ENCODE measurements around the gene GTF2IRD1.
"Not testable (repeated sequence)": the region's sequence is repeated elsewhere in the genome, so short reads cannot be mapped to it uniquely, and the experiment has no call there.

GTF2IRD1 gene

DNA sequence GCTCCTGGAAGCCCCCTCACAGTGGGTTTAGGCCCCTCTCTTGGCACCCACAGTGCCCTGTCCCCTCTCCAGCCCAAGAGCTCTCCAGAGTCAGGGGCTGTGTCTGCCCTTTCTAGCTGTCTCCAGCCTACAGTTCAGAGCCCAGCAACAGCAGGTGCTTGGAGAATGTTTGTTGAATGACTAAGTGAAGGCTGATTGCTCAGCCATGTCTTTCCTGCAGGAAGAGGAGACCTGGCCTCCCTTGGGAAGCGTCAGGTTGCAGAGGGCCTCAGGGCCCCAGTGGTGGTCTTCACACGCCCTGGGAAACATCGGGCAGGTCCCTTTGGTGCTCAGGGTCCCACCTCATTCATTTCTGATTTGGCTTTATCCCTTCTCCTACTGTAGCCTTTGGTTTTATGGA, 62.5 kb downstream of the GTF2IRD1 start:
- DNase-seq (ENCODE audit: low read depth, low spot score): no peak

DNA sequence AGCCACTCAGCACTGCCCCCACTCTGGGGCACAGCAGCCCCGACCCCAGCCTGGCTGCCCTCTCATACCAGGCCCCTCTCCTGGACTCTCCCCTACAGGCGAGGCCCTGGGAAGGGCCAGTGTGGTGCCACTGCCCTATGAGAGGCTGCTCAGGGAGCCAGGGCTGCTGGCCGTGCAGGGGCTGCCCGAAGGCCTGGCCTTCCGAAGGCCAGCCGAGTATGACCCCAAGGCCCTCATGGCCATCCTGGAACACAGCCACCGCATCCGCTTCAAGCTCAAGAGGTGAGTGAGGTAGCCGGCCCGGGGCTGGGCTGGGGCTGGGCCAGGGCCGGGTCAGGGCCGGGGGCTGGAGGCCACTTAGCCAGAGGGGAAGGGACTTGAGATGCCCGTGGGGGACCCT, 64.3 kb downstream of the GTF2IRD1 start:
- no peak for DNase-seq (ENCODE audit: low read depth, low spot score)

DNA sequence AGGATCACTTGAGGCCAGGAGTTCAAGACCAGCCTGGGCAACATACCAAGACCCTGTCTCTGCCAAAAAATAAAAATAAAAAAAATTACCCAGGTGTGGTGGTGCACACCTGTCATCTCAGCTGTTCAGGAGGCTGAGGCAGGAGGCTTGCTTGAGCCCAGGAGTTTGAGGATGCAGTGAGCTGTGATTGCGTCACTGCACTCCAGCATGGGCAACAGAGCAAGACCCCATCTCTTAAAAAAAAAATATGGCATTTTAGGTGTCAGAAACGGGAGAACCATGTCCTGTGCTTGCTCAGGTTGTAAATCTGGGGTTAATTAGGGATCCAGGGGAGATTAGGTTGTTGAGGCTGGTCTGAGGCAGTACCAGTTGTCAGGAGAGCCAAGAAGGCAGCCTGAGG, 64.9 kb downstream of the GTF2IRD1 start:
- no peak for DNase-seq (ENCODE audit: low read depth, low spot score)

DNA sequence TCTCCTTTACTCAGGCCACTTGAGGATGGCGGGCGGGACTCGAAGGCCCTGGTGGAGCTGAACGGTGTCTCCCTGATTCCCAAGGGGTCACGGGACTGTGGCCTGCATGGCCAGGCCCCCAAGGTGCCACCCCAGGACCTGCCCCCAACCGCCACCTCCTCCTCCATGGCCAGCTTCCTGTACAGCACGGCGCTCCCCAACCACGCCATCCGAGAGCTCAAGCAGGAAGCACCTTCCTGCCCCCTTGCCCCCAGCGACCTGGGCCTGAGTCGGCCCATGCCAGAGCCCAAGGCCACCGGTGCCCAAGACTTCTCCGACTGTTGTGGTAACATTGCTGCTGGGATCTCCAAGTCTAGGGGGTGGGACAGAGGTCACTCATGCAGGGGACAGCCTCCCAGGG, 65.7 kb downstream of the GTF2IRD1 start:
- no peak for DNase-seq (ENCODE audit: low read depth, low spot score)

DNA sequence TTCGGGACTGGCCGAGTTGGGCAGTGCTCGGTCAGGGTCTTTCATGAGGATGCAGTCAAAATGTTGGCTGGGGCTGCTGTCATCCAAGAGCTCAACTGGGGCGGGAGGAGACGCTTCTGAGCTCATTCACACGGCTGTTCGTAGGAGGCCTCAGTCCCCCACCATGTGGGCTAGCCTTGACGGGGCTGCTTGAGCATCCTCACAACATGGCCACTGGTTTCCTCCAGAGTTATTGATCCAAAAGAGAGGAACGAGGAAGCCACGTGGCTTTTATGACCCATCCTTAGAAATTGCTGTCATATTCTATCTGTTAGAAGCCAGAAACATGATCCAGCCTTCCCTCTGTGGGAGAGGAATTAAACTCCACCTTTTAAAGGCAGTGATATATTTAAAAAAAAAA, 68.1 kb downstream of the GTF2IRD1 start:
- DNase-seq (ENCODE audit: low read depth, low spot score): no peak

DNA sequence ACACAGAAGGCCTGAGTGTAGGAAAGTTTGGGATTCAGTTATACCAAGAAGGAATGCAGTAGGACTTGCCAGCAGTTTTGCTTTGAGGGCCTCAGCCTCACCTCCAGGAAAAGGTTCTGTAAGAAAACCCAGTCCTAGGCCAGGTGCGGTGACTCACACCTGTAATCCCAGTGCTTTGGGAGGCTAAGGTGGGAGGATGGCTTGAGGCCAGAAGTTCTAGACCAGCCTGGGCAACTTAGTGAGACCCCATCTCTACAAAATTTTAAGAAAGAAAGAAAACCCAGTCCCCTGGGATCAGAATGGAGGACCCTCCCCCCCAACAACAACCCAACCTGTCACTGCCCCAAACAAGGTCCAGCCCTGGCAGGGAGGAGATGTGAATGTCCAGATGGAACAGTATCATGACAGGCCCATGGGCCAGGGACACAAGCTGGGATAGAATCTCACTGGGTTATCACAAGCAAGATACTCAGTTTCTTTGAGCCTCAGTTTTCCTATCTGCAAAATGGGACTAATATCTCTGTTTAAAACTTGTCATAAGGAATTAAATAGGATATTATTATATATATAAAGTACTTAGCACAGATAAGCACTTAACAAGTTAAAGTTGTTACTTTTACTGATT, 68.7 kb downstream of the GTF2IRD1 start:
- no peak for DNase-seq (ENCODE audit: low read depth, low spot score)

DNA sequence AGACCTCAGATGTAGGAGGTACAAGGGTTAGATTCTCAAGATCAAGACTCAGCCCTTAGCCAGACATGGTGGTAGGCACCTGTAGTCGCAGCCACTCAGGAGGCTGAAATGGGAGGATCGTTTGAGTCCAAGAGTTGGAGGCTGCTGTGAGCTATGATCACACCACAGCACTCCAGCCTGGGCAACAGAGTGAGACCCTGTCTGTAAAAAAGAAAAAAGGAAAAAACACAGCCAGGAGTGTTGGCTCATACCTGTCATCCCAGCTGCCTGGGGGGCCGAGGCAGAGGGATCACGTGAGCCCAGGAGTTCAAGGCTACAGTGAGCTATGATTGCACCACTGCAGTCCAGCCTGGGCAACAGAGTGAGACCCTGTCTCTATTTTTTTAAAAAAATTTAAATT, 69.3 kb downstream of the GTF2IRD1 start:
- no peak for DNase-seq (ENCODE audit: low read depth, low spot score)

DNA sequence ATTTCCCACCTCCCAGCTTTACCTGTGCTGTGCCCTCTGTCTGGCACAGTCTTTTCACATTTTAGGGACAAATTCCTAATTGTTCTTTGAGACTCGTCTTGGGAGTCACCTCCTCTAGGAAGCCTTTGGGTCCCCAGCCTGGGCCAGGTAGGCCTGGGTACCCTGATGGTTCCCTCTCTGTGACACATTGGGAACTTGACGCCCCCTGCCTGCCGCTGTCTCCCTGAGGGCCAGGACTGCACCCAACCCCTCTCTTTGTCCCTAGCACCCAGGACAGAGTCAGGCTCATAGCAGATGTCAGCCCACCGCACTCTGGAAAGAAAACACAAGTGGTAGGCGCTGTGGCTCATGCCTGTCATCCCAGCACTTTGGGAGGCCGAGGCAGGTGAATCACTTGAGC, 71.4 kb downstream of the GTF2IRD1 start:
- no peak for DNase-seq (ENCODE audit: low read depth, low spot score)

DNA sequence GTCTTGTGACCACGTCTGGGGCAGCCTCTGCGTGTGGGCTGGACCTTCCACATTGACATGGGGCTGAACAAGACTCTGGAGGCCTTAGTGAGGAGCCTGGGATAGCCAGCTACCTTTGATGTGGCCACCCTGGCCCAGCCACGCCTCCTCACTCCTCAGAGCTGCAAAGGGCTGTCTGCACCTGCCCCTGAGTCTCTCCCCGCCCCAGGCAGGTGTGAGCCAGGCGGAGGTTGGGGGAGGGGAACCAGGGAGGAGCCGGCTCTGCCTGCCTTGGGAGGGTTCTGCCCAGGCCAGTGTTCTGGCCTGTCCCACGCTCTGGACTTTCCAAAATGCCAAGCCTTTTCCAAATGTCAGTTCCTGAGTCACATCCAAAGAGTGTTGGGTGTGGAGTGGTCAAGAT, 72.2 kb downstream of the GTF2IRD1 start:
- DNase-seq (ENCODE audit: low read depth, low spot score): no peak

DNA sequence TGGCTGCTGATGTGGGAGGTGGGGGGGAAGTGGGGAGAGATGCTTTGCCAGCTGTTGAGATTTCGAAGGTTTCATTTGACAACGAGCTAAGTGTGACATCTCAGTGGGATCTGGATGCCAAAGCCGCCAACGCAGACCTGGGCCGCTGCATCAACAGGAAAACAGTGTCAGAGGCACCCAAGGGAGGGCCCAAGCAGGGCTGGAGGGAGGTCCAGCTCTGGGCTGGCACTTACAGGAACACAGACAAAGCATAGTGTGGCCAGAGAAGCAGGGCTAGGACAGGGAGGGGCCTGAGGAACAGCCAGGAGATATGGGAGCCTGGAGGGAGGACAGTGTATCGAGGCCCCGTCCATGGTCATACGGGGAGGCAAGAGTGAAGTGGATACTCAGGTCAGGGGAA, 73.1 kb downstream of the GTF2IRD1 start:
- DNase-seq (ENCODE audit: low read depth, low spot score): no peak

DNA sequence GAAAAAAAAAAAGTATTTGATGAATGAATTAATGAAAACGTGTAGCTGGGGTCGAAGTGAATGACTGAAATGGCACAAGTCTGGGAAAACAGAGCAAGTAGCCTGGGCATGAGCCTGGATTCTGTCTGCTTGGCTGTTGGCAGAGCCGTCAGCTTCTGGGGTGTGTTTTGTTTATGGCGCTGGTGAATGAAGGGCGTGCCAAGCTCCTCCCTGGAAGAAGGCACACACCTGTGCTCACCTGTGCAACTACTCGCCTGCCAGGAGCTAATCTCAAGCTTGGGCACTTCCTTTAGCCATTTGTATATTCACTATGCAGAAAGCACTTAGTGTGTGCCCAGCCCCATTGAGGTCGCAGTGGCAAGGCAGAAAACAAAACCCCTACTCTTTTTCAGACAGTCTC, 74.1 kb downstream of the GTF2IRD1 start:
- no peak for DNase-seq (ENCODE audit: low read depth, low spot score)

DNA sequence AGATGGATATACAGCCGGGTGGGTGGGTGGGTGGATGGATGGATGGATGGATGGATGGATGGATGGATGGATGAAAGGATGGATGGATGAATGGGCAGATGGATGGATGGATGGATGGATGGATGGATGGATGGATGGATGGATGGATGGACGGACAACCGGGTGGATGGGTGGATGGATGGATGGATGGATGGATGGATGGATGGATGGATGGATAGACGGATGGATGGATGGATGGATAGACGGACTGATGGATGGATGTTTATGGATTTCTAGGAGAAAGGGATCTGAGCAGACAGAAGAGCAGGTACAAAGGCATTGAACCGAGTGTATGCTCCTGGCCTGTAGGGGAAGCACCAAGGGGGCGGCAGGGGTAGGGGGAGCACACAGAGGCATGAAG, 75.1 kb downstream of the GTF2IRD1 start:
- DNase-seq (ENCODE audit: low read depth, low spot score): not testable (repeated sequence)

DNA sequence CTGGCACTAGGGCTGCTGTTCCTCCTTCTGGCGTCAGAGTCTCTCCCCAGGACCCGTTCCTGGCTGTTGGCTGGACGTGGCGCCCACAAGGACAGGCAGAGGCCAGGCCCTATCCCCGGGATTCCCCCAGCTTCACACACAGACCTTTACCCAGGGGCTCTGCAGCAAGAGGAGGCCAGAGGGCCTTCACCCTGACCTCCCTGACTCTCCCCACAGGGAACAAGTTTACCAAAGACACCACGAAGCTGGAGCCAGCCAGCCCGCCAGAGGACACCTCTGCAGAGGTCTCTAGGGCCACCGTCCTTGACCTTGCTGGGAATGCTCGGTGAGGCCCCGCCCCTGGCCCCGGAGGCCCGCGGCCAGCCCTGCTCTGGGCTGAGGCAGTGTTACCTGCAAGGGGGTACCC, 82.2 kb downstream of the GTF2IRD1 start:
- no peak for DNase-seq (ENCODE audit: low read depth, low spot score)

DNA sequence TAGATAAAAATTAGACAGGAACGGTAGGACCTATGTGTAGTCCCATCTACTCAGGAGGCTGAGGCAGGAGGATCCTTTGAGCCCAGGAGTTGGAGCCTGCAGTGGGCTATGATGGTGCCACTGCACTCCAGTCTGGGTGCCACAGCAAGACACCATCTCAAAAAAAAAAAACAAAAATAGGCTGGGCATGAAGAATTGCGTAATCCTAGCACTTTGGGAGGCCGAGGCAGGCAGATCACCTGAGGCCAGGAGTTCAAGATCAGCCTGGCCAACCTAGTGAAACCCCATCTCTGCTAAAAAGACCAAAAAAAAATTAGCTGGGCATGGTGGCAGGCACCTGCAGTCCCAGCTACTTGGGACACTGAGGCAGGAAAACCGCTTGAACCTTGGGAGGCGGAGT, 88.2 kb downstream of the GTF2IRD1 start:
- not testable (repeated sequence) for DNase-seq (ENCODE audit: low read depth, low spot score)

DNA sequence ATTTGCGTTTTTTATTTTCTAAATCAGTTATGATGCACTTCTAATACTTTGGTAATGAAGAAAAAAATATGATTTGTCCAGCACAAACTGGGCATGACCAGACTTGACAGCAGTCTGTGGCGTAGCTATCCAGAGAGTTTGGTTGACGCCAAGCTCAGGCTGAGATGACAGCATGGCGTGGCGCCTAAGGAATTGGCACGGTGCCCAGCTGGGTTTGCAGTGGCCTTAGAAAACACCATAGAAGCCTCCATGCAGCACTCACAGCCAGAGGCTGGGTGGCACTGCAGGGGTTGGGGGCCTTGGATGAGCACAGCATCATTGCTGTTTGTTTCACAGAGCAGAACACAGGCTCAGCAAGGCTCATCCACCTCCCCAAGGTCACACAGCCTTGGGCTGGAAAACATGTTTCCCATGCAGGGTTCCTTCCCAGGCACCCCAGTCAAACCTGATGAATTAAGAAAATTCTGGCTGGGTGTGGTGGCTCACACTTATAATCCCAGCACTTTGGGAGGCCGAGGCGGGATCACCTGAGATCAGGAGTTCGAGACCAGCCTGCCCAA, 88.9 kb downstream of the GTF2IRD1 start:
- DNase-seq (ENCODE audit: low read depth, low spot score): no peak

DNA sequence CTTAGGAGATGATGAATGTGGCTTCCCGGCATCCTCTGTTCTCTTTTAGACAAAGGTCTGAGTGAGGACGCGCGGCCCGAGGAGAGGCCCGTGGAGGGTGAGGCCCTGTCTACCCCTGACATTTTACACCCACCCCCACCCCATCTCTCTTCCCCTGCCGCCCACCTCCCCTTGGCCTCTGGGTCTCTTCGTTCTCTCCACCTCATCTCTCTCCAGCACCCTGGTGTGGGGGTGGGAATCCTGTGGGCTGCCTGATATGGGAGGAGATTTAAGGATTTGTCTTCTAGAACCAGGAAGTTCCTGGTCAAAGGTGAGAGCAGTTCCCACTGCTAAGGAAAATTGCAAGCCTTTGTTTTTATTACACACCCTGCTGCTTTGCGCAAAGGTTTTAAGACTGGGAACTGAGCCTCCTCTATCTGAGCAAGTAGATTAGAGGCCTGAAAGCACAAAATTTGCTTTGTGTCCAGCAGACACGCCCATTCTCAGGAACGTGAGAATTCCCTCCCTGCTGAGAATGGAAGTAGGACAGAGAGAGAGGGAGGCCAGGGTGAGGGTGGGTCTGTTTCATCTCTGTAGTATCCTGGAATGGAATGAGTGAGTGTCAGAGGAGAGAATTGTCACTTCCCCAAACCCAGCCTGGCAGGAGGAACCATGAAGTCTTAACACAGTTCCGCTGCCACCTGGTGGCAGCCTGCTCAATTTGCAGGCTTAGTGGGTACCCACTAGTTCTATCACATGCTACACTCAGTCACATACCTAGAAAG, 91.2 kb downstream of the GTF2IRD1 start:
- DNase-seq (ENCODE audit: low read depth, low spot score): peak; percentile 29

DNA sequence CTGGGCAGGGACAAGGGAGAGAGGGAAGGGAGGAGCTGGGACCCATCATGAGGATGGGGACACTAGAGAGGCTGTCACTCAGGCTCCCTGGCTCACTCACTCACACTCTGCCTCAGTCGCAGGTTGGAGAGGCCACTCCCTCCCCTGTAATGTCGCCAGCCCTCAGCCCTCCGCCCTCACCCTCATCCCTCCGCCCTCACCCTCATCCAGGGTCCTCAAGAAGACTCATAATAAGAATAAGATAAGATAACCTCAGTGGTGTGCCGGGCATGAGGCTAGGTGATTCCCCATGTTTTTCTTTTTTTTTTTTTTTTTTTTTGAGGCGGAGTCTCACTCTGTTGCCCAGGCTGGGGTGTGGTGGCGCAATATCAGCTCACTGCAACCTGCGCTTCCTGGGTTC, 92.2 kb downstream of the GTF2IRD1 start:
- no peak for DNase-seq (ENCODE audit: low read depth, low spot score)

DNA sequence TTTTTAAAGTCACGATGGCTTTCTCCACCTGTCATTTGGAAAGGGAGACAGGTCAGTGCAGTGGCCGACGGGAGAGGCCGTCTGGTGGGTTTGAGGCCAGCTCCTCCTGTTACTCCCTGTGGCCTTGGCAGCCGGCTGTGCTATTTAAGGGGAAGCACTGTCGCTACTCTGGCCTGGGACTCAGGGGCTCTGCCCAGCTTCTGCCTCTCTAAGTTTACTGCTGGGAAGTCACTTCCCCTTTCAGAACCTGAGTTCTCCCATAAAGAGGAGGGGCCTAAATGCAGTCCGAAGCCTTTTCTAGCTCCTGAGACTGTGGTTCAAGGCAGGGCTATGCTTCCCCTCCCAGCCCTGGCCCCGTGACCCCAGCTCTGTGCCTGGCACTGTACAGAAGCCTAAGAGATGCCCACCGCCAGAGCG, 99.9 kb downstream of the GTF2IRD1 start:
- DNase-seq (ENCODE audit: low read depth, low spot score): not testable (repeated sequence)

DNA sequence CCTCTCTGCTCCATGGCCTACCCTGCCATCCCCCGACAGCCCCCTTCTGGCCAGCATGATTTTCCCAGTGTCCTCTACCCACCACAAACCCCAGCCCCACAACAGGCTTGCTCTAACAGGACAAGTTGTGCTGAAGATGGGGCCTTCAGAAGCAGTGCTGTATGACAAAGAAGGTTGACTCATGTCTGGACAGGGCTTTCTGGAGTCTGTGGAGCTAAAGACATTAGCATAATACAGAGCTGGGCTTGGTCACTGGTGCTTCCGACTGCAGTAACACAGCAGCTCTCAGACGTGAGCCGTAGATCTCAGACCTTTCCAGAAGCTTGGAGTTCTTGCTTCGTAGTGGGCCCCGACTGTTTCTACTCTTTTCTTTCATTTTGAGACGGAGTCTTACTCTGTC, 100.5 kb downstream of the GTF2IRD1 start:
- no peak for DNase-seq (ENCODE audit: low read depth, low spot score)

DNA sequence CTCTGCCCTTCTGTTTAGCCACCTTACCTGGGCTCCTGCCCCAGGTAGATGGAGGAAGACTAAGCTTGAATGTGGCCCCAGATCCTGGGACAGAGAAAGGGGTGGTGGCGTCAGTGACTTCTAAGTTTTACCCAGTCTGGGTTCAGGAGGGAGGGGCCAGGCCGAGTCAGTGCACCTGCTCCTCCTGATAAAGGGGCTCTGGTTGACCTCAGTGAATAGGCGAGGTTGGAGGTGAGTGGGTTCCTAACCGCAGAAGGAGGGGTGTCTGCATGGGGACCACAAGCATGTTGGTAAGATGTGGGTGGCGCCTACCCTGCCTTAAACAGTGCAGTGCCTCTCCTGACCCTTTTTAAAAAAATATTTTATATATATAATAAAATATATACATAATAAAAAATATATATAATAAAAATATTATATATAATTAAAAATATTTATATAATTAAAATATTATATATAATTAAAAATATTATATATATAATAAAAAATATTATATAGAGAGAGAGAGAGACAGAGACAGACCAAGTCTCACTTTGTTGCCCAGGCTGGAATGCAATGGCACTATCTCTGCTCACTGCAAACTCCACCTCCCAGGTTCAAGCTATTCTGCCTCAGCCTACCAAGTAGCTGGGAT, 106.5 kb downstream of the GTF2IRD1 start:
- DNase-seq (ENCODE audit: low read depth, low spot score): no peak

DNA sequence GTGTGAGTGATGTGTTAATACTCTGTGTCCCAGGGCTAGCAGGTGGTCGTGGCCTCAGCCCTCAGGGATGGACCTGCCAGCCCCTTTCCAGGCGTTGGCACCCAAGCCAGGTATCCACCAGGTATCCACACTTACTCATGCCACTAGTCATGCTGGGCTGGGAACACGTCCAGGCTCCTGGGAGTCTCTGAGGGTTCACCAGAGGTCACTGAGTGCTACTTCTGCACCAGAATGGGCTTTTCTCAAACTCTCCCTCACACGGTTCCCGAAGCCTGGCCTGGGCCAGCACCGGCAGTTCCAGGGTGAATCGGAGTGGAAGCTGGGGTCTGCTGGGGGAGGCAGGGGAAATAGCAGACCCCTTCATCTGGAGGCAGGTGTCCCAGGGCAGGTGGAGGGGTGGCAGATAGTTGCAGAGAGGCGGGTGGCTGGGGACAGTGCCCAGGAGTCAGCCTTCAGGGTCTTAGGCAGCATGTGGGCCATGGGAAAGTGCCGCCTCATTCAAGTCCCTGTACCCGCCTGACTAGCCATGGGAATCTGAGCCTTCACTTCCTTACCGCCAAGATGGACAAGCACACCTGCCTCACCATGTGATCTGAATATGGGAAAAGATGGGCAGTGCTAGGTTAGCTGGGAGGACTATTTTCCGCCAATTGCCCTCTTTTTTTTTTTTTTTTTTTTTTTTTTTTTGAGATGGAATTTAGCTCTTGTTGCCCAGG, 108.3 kb downstream of the GTF2IRD1 start:
- no peak for DNase-seq (ENCODE audit: low read depth, low spot score)

DNA sequence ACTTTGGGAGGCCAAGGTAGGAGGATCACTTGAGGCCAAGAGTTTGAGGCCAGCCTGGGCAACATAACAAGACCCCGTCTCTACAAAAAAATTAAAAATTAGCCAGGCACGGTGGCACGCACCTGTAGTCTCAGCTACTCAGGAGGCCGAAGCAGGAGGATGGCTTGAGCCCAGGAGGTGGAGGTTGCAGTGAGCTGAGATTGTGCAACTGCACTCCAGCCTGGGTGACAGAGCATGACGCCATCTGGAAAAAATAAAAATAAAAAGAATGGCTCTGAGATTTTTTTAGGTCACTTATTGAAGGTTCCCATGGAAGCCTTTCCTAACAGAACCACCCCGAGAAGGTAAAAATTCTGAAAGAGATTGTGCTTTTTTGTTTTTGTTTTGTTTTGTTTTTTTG, 109.9 kb downstream of the GTF2IRD1 start:
- not testable (repeated sequence) for DNase-seq (ENCODE audit: low read depth, low spot score)
